HG03196 (cell line): ENCODE measurements around the gene LYSMD2.

Experiments used
- ATAC-seq: cut with Tn5 transposase; IDR thresholded peaks from one replicate; pipeline ENCODE4 v1.9.1; 2021; ENCODE audit not compliant: unreplicated experiment

LYSMD2 gene

DNA sequence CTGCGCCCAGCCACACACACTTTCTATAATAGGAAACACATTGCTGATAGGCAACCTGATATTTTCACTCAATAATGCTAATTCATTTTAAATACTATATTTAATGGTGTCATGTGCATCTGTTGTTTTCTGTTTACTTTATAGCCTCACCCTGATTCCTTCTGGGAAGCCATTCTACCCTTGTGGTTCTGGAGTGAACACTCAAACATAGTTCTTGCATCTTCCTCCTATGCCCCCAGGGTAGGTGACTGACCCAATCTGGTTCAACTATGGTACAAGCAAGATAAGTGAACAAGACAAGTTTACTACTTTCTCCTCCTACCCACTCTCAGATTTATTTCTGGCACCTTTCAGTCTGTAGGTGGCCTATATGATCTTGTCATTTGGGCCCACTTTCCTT, 60.4 kb downstream of the LYSMD2 start:
- no peak for ATAC-seq

DNA sequence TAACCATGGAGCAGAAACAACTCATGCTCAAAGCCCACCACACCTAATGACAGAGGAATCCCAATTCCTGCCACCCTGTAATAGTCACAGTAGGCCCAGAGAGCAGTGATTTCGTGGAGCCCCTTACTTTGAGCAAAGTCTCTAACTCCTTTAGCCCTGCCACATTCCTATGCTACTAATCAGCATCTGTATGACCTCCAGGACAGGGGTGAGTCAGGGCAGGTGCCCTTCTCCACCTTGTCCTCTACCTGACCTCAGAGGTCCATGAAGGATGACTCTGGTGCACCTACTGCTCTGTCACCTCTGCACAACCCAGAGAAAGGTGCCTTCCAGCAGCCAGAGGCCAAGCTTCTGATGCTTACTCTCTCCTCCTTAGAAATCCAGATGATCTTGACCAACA, 62.2 kb downstream of the LYSMD2 start:
- ATAC-seq = no peak
